GM19025 (cell line): ENCODE measurements around the gene YTHDF1.

Experiments
- ATAC-seq: cut with Tn5 transposase; IDR thresholded peaks from one replicate; pipeline ENCODE4 v1.9.1; 2021; ENCODE audit warnings: mild to moderate bottlenecking, low read depth, moderate library complexity; ENCODE audit not compliant: unreplicated experiment

Gene YTHDF1

DNA sequence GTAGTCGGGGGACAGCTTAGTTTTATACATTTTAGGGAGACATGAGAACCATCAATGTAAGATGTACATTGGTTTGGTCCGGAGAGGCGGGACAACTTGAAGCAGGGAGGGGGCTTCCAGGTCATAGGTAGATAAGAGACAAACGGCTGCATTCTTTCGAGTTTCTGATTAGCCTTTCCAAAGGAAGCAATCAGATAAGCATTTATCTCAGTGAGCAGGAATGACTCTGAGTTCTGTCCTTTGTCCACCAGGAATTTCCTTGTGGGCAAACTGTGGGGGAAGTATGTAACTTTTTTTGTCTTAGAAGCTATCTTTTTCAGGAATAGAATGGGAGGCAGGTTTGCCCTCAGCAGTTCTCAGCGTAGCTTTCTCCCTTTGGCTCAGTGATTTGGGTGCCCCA, 1.4 kb downstream of the YTHDF1 start:
- no peak for ATAC-seq

DNA sequence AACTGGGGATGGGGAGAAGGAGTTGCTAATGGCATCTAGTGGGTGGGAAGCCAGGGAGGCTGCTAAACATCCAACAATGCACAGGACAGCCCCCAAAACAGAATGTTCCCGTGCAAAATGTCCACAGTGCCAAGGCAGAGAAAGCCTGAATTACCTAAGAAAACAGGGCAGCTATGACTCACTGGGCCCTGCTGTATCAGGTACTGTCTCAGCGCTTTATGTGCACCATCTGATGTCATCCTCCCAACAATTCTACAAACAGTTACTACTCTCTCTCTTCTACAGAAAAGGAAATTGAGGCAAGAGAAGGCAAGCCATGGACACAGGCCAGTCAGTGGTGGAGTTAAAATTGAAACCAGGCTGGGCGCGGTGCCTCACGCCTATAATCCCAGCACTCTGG, 3.1 kb downstream of the YTHDF1 start:
- ATAC-seq: no peak

DNA sequence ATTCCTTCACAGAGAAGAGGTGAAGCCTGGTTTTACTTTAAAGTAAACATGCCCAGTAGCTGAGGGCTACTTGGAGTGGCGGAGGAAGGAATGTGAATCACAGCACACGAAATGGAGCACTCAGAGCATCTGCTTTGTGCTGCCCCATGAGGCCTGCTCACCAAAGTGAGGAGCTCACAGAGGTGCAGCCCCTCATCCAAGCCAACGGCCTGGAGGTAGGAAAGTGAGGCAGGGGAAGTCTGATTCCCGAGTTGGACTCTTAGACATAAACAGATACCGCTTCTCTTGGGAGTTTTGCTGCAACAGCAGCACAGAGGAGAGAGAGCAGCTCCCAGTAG, 3.6 kb downstream of the YTHDF1 start:
- ATAC-seq: no peak

DNA sequence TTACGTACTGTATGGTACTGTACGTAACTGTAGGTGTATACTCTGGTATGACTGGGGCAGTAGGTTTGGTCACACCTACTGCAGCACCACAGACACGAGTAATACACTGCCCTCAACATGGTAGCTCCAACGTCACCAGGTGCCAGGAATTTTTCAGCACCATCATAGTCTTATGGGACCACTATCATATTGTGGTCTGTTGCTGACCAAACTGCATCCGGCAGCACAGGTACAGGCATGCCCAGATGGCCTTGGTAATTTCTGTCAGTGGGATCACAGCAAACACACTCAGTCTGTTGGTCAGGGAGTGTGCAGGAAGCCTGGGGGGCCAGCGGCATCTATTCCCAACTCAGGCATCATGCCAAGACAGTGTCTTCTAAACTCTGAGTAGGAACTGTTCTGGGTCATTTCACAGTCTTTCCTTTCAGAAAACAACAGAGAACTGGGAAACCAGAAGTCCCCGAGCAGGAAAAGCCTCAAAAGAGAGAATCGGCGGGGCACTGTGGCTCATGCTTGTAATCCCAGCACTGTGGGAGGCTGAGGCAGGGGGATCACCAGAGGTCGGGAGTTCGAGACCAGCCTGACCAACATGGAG, 5.8 kb downstream of the YTHDF1 start:
- ATAC-seq: no peak

DNA sequence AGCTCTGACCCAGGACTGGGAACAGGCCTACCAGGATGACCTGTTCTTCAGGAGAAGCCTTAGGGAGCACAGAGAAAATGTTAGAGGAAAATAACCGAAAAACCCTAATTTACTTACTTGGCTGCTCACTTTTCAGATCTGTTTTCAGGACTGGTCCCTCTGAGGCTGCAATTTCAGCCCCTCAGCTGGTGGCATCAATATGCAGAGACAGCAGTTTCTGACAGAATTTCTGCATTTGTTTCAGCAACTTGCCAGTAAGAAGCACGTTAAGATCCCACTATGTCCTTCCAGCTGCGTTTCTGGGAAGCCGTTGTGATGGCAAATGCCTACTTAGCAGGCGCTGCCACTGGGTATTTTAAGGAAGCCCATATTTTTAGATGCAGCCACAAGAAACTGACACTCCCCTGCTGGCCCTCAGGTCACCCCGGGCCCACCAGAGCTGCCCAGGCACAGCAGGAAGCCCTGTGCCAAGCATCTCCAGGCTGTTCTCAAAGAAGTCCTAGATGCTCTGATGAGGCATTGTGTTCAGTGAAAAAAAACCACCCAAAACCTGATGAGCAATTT, 7.5 kb downstream of the YTHDF1 start:
- ATAC-seq: no peak

DNA sequence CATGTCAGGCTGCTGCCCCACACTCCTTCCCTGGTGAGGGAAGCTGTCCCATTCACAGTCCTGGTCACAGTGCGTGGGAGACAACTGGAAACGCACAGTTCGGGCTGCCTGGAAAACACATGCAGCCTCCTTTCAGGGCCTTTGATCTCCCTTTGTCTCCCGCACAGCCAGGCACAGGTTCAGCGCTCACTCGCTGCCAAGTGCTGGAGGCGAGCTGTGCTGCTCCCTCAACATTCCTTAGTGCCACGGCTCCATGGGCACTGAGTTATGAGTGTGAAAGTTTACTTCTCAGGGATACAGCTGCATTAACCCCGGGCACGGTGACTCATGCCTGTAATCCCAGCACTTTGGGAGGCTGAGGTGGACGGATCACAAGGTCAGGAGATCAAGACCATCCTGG, 9.1 kb downstream of the YTHDF1 start:
- ATAC-seq: no peak

DNA sequence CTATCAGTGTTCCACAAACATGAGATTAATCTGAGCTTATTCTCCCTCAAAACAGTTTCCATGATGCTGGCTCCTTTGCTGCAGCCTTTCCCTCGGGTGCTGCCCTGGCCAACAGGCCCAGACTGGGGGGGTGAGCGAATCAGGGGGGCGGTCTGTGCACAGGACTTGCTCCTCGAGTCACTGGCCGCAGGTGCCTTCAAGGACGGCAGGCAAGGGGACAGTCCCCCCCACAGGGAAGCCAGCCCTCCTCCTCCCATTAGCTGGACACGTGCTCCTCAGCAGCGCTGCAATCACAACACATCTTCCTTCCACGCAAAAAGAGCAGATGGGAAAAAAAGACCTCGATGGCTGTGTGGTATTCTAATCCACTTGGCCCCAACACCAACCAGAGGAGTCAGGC, 10.0 kb downstream of the YTHDF1 start:
- ATAC-seq: no peak

DNA sequence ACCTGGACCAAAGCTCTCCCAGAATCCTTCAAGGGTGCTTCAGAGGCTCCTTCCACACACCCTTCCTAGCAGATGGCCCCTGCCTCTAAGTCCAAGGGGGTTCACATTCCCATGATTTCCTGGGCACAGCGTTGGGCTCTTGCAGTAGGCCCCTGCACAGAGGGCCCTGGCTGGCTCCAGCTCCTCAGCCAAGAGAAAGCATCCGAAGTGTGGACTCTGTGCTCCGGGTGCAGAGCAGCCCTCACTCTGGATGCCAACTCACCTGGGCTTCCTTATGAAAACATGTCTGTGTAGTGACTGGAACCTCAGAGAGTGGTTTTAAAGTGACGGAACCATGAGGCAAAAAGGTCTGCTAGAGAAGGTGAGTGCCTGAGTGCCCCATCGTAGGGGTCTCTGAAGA, 11.6 kb downstream of the YTHDF1 start:
- ATAC-seq: no peak

DNA sequence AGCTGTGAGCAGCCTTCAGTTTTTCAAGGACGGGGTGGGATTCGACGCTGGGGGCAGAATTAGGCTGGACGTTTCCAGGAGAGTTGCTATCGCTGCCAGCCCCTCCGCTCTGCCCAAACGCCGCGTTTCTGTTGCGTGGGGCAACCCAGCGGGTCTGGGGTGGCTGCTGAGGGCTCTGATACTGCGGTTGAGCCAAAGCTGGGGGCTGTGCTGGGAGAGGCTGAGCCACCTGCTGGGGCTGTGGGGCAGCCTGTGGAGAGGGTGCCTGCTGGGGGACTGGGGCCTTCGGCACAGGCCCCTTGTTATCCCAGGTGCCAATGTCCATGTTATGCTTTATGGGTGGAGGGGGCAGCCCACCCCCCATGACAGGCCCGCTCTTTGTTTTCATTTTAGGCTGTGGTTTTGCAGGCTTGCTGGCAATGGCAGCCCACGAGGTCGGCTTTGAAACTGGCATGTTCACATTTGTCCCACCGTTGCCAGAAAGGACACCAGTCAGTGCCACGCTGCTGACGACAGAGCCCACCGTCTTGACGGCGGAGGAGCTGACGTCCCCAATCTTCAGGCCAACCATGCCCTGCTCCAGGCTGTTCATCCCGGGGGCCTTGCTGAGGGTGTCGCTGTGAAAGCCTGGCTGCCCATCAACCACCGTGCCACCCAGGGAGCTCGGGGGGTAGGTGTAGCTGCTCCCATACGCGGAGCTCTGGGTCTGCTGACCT, 13.0 kb downstream of the YTHDF1 start:
- no peak for ATAC-seq

DNA sequence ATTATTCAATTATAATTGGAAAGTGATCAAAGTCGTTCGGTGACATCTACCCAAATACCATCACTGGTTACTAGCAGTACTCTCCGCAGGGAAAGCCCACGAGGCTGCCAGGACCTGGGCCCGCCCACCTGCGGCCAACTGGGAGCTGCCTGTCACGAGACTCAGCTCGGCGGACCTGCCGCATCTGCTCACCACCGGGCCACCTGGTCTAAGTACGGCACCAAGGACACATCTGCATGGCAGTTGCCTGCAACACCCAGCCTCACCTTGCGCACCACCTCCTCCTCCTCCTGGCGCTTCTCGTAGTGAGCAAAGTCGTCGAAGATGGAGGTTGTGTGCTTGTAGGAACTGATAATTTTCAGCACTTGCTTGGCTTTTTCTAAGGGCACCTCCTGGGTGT, 13.9 kb downstream of the YTHDF1 start:
- no peak for ATAC-seq

DNA sequence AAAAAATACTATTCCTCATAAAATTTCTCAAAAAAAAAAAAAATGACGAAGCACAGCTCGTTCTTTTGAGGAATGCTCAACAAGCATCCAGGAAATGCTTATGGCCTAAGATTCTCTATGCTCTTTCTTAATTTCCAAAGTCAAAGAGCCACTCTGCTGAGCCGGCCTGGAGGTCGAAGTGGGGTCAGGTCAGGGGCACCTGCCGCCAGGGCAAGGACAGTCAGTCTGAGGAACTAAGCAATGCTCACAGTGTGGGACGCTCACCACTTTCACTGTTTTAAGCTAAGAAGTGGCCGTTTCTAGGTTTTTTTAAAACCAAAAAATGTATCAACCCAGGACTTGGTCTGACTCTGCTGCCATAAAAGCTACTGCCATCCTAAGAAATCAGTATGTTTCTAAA, 17.3 kb downstream of the YTHDF1 start:
- ATAC-seq: no peak

DNA sequence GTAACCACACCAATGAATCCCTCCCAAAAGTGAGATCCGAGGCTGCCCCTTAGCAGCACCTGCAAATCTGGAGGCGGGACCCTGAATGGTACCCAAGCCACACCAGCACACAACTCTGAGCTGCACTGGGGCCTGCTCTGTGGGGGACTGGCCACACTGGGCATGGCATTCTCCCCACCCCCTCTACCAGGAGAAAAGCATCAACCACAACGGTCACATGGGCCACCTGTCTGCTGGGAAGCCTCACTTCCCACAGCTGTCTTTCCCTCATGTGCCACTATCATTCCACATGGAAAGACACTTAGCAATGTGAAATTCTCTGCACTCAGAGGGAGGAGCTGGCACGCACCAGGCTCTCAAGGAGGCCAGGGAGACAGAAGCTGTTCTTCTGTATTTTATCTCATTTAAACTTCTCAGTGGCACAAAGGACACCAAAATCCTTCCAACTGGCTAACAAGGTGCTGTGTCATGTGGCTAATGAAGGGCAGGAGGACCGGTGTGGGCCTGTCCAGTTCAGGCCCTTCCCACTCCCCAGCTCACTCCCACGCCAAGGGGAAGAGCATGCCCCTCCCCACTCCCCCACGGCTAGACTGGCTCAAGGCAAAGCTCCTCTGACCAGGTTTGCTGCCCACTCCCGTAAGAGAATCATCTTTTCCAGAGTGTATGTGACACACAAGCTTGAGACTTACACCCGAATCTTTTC, 19.0 kb downstream of the YTHDF1 start:
- no peak for ATAC-seq

DNA sequence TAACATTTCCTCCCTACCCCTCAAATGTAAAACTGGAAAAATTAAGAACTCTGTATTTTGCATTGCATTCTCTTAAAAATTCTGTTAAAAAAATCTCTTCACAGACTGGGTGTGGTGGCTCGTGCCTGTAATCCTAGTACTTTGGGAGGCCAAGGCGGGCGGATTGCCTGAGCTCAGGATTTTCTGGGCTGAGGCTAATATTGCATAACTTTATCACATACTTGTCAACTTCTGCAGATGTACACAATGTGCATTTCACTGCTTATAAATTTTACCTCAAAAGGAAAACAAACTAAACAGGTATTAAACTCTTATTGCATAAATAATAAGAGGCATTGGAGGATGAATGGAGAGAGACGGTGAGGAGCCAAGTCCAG, 21.1 kb downstream of the YTHDF1 start:
- ATAC-seq: no peak

DNA sequence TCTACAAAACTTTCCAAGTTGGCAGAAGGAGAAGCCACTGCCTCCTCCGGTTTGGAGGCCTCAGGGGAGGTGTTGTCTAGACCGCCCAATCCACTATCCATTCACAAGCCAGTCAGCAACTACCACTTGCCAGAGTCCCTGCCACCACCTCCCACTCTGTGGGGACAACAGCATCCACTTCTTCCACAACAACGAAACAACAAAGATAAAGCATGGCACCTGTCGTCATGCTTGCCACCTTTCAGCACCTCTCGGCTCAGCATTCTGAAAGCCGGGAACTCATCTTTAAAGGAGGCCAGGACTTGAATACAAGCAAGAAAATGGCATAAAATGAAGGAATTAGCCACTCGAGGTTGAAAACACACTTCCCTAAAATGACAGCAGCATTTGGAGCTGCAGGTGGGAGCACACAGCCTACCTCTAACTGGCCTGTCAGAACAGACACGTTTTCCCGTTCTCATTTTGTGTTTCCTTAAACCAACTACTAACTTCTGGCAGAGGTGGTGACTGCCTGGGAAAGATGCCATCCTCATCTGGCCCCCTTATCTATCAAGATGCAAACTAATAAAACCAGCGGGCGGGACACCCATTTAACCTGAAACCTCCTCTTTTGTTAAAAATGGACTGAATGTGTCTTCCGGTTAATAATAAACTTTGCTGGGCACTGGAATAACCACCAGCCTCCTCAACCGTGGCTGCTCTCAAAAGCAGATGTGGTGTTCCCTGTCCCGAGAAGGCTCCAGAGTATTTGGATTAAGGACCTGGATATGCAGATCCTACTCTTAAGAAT, 21.7 kb downstream of the YTHDF1 start:
- no peak for ATAC-seq

DNA sequence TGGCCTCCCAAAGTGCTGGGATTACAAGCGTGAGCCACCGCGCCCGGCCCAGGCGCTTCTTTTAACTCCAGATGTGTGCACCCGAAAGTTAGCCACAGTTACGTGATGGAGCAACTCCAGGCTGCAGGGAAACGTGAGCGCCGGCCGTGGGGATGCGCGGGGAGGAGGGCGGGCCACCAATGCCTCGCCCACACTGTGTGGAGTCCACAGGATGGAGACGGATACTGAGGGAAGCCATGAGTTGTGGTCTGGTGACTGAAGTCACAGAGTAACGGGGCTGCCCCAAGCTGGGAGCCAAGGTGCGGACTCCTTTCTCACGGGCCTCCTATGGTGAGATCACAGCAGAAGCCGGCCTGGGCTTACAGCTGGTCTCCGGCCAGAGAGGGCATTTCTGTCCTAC, 23.2 kb downstream of the YTHDF1 start:
- no peak for ATAC-seq

DNA sequence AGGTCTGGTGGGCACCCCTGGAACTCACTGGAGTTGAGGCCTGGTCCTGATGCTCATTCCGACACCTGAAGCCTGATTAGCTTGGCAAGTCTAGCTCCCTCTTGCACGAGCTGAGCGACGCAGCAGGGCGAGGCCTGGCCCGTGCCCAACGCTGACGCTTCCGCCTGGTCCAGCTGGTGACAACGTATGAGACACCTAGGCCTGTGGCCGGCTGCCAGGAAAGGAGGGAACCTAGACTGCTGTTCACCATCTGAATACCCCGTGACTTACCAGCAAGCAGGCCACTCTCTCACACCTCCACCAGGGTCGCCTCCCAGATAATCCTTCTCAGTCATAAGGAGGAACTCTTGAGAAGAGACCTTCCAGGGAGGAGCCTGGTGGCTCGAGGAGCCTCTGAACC, 24.5 kb downstream of the YTHDF1 start:
- no peak for ATAC-seq

DNA sequence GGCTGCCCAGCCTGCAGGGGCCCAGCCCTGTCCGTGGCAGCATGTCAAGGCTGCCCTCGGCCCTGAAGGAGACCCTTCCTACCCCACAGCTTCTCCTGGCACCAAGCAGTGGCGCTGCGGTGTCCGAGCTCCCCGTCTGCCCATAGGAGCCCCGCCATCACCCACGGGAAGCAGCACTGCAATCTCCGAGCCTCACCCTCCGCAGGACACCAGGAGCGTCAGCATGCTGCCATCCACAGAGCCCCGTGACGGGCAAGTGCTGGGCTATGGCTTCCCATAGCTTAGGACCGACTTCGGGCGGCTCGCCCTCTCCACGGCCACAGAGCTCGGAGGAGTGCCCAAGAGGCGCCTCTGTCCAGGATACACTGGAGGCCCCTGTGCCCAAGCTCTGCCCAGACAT, 25.1 kb downstream of the YTHDF1 start:
- no peak for ATAC-seq

DNA sequence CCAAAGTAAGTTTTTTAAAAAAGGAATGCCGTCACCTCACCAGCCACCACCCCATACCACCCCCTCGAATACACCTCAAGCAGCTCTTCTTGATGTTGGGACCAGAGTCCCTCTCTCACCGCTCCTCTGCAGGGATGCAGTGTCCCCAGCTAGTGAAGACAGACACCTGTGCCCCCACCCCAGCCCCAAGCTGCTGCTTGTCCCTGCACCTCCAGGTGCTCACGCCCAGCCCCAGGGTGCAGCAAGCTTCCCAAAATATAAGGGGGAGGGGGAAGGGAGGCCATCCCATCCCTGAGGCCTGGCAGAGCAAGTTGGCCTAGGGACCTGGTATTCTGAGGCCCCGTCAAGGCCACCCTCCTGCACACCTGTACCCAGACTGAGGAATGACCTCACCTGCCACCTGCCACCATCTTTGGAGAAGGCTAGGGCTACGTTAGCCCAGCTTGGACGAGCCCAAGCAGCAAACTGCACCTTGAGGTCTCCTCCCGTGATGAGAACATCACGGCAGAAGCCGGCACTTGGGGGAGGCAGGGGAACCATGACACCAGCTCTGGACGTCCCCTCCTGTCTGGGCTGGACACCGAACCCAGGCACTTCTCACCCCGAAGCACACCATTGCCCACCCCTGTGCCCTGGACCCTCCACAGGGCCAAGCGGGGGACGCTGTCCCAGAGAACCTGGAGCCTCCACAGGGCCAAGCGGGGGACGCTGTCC, 25.9 kb downstream of the YTHDF1 start:
- ATAC-seq: no peak

DNA sequence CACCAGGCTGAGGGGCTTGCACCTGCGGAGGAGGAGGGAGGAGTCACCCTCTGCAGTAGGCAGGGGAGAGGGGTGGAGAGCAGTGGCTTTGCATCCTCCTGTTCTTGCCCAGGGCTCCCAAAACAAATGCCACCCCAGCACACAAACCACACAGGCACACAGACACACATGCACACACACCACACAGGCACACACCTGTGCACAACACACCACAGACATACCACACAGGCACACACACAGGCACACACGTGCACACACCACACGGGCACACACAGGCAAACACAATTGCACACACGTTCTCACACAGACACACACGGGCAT, 26.6 kb downstream of the YTHDF1 start:
- no peak for ATAC-seq

DNA sequence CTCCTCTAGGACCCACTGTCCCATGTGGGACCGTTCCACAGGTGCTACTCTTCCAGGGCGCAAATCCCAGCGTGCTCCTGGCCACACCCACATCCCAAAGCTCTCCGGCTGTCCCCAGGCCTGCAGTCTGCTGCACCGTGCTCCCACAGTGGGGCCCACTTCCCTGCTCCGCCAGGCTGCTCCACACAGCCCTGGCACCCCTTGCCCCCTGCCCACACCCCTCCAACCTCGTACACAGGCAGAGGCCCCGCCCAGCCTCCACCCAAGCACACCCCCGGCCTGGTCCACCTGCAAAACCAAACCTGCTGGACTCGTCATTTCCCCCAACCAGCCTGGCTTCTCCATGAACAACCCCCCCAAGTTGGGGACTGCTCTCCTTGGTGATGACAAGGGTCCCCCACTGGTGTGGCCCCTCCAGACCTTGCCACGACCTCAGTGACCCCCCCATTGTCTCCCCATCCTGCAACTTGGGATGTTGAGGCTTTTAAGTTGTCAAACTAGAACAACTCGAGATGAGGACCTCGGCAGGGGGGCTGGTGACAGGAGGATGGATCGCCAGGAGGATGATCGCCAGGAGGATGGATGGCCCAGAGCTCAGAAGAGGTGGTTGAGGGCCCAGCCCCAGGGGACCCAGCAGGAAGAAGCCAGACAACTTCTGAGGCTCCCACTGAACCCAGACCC, 27.1 kb downstream of the YTHDF1 start:
- ATAC-seq: no peak
